Activated T-cell treated with anti-CD3 and anti-CD28 coated beads for 1 hour (primary cell): Measurements from ENCODE around the gene GNAT2.

Experiments
- DNase-seq: peaks from one replicate; pipeline ENCODE4 v3.0.0-alpha.2; 2020; ENCODE audit warnings: low read depth

The GNAT2 gene

GRCh38 chr1:109557520-109557919 lies 61.9 kb downstream of the GNAT2 start:
- DNase-seq: no peak

DNA sequence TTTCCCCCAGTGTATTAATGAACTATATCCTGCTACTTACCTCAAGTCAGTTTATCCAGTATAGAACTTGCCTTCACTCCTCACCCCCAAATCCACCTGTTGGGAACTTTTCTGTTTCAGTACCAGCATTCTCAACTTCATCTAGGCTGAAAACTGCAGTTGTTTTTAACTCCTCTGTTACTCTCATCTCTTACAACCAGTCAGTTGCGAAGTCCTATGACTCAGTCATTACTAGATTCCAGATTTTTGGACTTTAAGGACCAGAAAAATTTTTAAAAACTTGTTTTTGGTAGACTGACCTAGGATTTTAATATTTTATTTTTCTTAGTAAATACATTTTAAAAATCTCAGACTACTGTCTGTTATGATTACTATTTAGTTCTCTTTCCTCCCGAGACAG lies 62.9 kb downstream of the GNAT2 start:
- no peak for DNase-seq
